Muscle of leg (tissue), 11 donors: Measurements from ENCODE around the gene IFT43. TPM values are rescaled to one million over a fixed set of nuclear protein-coding genes. Genes with fewer than 3 reads are reported as not detected.

Source experiments
- DNase-seq: peaks from one replicate; pipeline ENCODE4 v3.0.0; 2013
- H3K27ac ChIP-seq: one replicate; pipeline ENCODE4 v1.5.1; 2013; ENCODE audit warnings: mild to moderate bottlenecking, low read length, control low read depth
- H3K27me3 ChIP-seq: one replicate; pipeline ENCODE4 v1.6.1; 2013; ENCODE audit warnings: low read length; ENCODE audit not compliant: control insufficient read depth, insufficient read depth
- H3K36me3 ChIP-seq: one replicate; pipeline ENCODE4 v1.6.1; 2013; ENCODE audit warnings: low read length; ENCODE audit not compliant: control insufficient read depth, insufficient read depth
- H3K4me1 ChIP-seq: one replicate; pipeline ENCODE4 v1.6.1; 2013; ENCODE audit warnings: low read length; ENCODE audit not compliant: control insufficient read depth, insufficient read depth
- H3K4me3 ChIP-seq: one replicate; pipeline ENCODE4 v1.5.1; 2013; ENCODE audit warnings: low read length, control low read depth
- H3K9me3 ChIP-seq: replicated peaks from 2 replicates; pipeline ENCODE4 v1.6.1; 2013; ENCODE audit warnings: low read depth, low read length; ENCODE audit not compliant: control insufficient read depth
- WGBS: methylation state at CpG from one replicate; pipeline ENCODE4 v1.1.5; 2013; ENCODE audit warnings: missing lambda C conversion rate; ENCODE audit not compliant: insufficient coverage; 5-methylcytosine and 5-hydroxymethylcytosine counted together
- polyA plus RNA-seq, 8 donors: library from polyadenylated mRNA; unstranded; fragments of 120-200 nt; gene quantifications; one replicate each; pipeline versions ENCODE4 v1.2.1 to v1.2.3, GENCODE V29; 2013; ENCODE audit warnings: inconsistent platforms in 1 of 8, low replicate concordance in 1 of 8; ENCODE audit not compliant: insufficient read length in 8 of 8, insufficient read depth in 1 of 8
- total RNA-seq: library from RNA; stranded (reverse); fragments of 120-200 nt; gene quantifications from one replicate; pipeline ENCODE4 v1.2.4, GENCODE V29; 2013

Gene IFT43
- total and polyA plus RNA-seq, 9 donors, result 22.6 to 32.3 (median 27.8) TPM

- DNase-seq, result no peak
- Histone ChIP-seq H3K4me1 (peaks cover 19% of the 10 kb centered on the region), H3K27me3 (peaks cover 6% of the 10 kb centered on the region), H3K9me3 (no peaks in the 10 kb centered on the region), H3K27ac (no peak overlapping the region), H3K36me3 (no peaks in the 10 kb centered on the region), H3K4me3 (no peak overlapping the region)
- WGBS, result 70% methylated on average over 27 of the region's 28 CpGs
Measured at GRCh38 chr14:76098916-76099675, 113.5 kb downstream of the IFT43 start.

DNA sequence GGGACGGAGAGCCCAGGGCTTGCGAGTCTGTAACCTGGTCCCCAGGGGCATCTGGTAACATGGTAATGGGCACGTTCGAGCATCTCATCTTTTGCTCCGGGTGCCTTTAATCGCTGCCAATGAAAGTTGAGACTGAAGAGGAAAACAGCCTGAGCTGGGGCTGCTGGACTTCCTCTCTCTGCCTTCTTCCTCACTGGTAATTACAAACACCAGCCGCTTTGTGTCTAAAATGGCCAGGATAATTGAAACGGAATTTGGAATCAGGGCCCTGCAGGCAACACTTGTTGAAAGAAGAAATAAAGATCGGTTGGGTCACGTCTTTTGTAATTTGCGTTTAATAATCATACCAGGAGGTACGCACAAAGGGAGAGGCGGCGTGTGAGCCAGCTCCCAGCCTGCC, 114.7 kb downstream of the IFT43 start:
- WGBS, result 35% methylated on average over 9 of the region's 14 CpGs
- peaks cover 19% of the 10 kb centered on the region for H3K4me1 ChIP-seq
- H3K4me3 ChIP-seq, result no peak overlapping the region
- H3K27ac ChIP-seq, result no peak overlapping the region
- no peaks in the 10 kb centered on the region for H3K9me3 ChIP-seq
- H3K27me3 ChIP-seq, result peaks cover 8% of the 10 kb centered on the region
- H3K36me3 ChIP-seq, result no peaks in the 10 kb centered on the region
- DNase-seq, result peak; percentile 36

GRCh38 chr14:76101391-76102379, 116.1 kb downstream of the IFT43 start:
- H3K4me1 ChIP-seq, result peaks cover 19% of the 10 kb centered on the region
- 48% methylated on average over 9 of the region's 10 CpGs for WGBS
- peak; percentile 41 for DNase-seq

GRCh38 chr14:76104802-76105355, 119.3 kb downstream of the IFT43 start:
- WGBS, result 67% methylated on average over 6 of the region's 8 CpGs
- DNase-seq, result no peak
- Histone ChIP-seq H3K27me3 (peaks cover 5% of the 10 kb centered on the region), H3K27ac (no peak overlapping the region), H3K4me3 (no peak overlapping the region), H3K36me3 (no peaks in the 10 kb centered on the region), H3K9me3 (no peaks in the 10 kb centered on the region), H3K4me1 (peaks cover 18% of the 10 kb centered on the region)

More at GRCh38 chr14:76101391-76102379, 116.1 kb downstream of the IFT43 start:
- H3K36me3 ChIP-seq, result no peaks in the 10 kb centered on the region
- no peak overlapping the region for H3K4me3 ChIP-seq
- H3K27me3 ChIP-seq, result peaks cover 8% of the 10 kb centered on the region
- H3K9me3 ChIP-seq, result no peaks in the 10 kb centered on the region
- no peak overlapping the region for H3K27ac ChIP-seq

DNA sequence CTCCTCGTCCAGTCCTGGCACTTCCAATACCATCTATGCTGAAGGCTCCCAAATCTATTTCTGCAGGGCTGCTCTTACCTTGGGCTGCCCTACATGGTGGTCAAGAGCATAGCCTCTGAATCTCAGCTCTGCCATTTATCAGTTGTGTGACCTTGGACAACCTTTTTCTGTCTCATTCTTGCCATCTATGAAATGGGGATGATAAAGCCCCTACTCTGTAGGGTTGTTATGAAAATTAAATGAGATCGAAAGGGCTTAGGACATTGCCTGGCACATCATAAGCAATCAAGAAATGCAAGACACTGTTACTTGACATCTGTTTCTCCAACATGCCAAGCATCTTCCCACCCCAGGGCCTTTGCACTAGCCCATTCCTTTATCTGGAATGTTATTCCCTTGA, 120.6 kb downstream of the IFT43 start:
- Histone ChIP-seq H3K4me1 (peaks cover 5% of the 10 kb centered on the region), H3K27me3 (peaks cover 3% of the 10 kb centered on the region), H3K4me3 (no peak overlapping the region), H3K9me3 (no peaks in the 10 kb centered on the region), H3K36me3 (no peaks in the 10 kb centered on the region), H3K27ac (no peak overlapping the region)
- no peak for DNase-seq
- WGBS, result 83% methylated on average over 1 of the region's 2 CpGs

DNA sequence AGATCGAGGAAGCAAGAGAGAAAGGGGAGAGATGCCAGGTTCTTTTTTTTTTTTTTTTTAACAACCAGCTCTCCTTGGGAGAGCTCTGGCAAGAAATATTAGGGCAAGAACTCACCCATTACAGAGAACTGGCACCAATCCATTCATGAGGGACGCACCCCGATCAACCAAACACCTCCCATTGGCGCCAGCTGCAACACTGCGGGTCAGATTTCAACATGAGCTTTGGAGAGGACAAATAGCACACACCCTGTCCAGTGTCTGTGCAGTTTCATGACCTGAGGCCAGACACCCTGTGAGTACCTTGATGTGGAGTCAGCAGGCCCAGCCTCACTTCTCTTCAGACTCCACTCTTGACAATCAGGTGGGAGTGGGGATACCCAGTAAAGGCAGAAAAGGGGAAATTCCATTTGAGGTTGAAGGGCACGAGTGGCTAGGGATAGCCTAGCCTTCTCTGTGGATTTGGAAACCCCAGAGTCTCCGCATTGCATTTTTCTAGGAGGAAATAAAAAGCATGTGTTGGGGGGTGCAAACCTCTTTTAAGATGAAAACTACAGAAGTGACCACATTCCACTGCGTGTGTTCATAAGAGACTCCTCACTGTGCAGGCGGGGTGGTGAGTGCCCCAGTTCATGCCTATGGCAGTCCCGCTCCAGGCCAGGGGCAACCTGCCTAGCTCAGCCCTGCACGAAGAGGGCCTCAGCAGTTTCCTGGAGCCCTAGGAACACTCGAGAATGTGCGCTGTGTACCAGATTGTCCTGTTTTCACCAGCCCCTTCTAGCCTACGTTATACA, 123.7 kb downstream of the IFT43 start:
- peak; percentile 43 for DNase-seq
- Histone ChIP-seq H3K4me3 (no peak overlapping the region), H3K4me1 (peaks cover 6% of the 10 kb centered on the region), H3K36me3 (no peaks in the 10 kb centered on the region), H3K9me3 (no peaks in the 10 kb centered on the region), H3K27ac (no peak overlapping the region), H3K27me3 (peaks cover 8% of the 10 kb centered on the region)
- WGBS, result 47% methylated on average over 12 of the region's 14 CpGs

DNA sequence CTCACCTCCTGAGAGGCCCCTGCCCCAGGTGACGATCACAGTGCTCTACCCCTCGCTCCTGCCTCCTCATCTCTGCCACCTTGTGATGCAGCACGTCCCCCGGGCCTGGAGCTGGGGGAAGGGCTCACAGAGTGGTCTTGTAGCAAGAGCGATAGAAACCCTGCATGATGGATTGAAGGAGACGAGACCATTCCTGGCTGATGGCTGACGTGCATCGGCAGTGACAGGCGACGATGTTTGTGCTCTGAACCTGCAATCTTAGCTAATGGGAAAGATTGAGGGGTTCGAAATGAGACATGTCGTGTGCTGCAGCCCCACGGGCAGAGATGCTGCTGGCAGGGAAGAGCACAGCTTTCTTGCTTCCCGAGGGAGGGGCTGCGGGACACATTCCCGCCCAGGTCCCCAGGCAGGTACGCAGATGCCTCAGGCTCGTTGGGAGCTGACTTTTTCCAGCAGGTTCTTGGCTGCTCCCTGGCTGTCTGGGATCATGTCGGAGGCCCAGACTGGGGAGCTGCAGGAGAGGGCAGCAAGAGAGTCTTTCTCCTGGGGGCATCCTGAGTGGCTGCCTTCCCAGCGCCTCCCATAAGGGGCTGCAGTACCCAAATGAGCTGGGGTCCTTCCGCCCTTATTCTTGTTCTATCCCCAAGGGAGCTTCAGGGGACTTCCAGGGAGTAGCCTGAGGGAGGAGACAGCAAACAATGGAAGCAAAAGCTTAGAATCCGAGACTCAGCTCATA, 127.5 kb downstream of the IFT43 start:
- Histone ChIP-seq H3K4me3 (no peak overlapping the region), H3K27ac (no peak overlapping the region), H3K4me1 (peaks cover 13% of the 10 kb centered on the region), H3K9me3 (no peaks in the 10 kb centered on the region), H3K36me3 (no peaks in the 10 kb centered on the region), H3K27me3 (peaks cover 12% of the 10 kb centered on the region)
- no peak for DNase-seq
- 47% methylated on average over 17 of the region's 22 CpGs for WGBS

DNA sequence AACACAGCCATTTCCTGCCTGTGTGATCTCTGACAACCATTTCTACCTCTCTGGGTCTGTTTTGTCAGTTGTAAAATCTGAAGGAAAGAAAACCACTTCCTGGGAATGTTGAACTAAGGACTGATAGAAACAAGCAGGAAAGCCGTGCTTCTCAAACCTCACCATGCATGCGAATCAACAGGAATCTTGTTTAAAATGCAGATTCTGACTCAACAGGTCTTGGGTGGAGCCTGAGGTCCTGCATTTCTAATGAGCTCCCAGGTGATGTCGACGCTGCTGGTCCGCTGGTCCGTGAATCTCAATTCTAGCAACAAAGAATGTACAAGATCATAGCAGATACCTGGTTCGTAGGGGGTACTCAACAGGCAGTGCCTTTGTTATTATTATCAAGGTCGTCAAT, 128.1 kb downstream of the IFT43 start:
- Histone ChIP-seq H3K36me3 (no peaks in the 10 kb centered on the region), H3K27ac (no peak overlapping the region), H3K4me3 (no peak overlapping the region), H3K27me3 (peaks cover 12% of the 10 kb centered on the region), H3K9me3 (no peaks in the 10 kb centered on the region), H3K4me1 (peaks cover 13% of the 10 kb centered on the region)
- no peak for DNase-seq
- 55% methylated on average over 5 of the region's 8 CpGs for WGBS

DNA sequence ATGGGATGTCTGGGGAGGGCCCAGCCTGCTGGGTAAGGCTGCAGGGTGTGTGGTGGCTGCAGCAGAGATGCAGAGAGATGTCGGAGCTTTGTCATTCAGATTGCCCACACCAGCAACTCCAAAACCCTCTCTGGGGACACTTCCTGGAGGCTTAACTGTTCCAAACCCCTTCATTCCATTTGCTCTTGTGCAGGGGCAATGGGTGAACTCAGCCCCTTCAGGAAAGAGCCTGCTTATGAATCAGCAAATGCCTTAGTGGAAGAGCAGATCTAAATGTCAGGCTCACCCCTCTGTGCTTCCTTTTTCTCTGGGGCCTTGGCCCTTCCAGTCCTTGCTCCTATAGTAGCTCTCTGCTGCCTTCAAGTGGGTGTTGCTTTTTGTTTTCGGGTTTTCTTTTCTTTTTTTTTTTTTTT, 129.5 kb downstream of the IFT43 start:
- H3K4me3 ChIP-seq, result no peak overlapping the region
- no peaks in the 10 kb centered on the region for H3K36me3 ChIP-seq
- no peaks in the 10 kb centered on the region for H3K9me3 ChIP-seq
- no peak for DNase-seq
- H3K27me3 ChIP-seq, result peaks cover 12% of the 10 kb centered on the region
- WGBS, result 83% methylated on average over 1 of the region's 2 CpGs
- H3K4me1 ChIP-seq, result peaks cover 8% of the 10 kb centered on the region
- no peak overlapping the region for H3K27ac ChIP-seq
